Stimulated activated CD4-positive, alpha-beta T cell treated with anti-CD3 and anti-CD28 coated beads, Interleukin-2, amount 100 ng/mL, for 48 hours (primary cell): Measurements from ENCODE around the gene INPP5A.
"Not testable (repeated sequence)": the region's sequence is repeated elsewhere in the genome, so short reads cannot be mapped to it uniquely, and the experiment has no call there.

Source experiments
- DNase-seq, 2 donors: peaks; one replicate each; pipeline ENCODE4 v3.0.0-alpha.2; 2020

The INPP5A gene

DNA sequence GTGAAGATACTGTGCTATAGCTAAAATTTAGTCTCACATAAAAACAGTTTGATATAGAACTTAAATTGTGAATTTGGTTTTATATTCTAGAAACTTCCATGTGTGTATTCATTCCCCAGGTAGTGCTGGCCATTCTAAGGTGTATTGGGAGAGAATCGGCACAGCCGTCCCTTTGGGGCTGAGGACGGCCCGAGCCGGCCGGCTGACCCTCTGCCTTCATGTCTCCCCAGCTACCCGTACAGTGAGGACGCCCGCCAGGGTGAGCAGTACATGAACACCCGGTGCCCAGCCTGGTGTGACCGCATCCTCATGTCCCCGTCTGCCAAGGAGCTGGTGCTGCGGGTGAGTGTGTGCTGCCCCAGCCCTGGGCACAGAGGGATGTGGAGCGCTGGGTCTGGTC, 239.9 kb downstream of the INPP5A start:
- DNase-seq: no peak

GRCh38 chr10:132779549-132780294, 242.1 kb downstream of the INPP5A start:
- no peak for DNase-seq

DNA sequence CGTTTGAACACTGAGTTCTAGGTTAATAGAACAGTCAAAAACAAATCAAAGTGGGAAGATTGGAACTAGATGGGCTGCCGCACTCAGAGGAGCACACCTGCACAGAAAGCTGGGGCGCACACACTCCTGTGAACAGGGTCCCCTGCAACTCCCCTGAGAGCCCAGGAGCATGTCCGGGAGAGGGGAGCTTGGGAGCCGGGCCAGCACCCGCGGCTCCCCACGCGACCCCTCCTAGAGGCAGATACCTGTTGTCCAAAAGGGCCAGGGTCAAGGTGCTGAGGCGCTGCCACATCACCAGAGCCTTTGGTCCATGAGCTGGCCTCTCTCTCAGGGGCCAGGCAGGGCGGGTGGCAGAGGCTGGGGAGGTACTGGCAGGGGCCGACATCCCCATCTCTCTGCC, 242.8 kb downstream of the INPP5A start:
- no peak for DNase-seq

DNA sequence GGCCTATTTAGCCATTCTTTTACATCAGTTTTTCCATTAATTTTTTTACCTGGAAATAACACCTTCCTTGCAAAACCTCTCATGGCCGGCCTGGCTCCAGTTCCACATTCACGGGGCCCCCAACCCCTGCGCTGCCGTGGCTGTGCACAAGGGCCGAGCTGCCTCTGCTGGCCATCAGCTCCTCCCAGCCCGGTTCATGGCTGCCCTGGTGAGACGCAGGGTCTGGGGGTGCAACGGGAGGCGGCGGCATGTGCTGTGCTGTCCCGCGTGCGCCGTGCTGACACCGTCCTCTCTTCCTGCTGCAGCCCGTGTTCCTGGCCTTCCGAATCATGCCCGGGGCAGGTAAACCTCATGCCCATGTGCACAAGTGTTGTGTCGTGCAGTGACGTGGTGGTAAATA, 244.0 kb downstream of the INPP5A start:
- DNase-seq: no peak

DNA sequence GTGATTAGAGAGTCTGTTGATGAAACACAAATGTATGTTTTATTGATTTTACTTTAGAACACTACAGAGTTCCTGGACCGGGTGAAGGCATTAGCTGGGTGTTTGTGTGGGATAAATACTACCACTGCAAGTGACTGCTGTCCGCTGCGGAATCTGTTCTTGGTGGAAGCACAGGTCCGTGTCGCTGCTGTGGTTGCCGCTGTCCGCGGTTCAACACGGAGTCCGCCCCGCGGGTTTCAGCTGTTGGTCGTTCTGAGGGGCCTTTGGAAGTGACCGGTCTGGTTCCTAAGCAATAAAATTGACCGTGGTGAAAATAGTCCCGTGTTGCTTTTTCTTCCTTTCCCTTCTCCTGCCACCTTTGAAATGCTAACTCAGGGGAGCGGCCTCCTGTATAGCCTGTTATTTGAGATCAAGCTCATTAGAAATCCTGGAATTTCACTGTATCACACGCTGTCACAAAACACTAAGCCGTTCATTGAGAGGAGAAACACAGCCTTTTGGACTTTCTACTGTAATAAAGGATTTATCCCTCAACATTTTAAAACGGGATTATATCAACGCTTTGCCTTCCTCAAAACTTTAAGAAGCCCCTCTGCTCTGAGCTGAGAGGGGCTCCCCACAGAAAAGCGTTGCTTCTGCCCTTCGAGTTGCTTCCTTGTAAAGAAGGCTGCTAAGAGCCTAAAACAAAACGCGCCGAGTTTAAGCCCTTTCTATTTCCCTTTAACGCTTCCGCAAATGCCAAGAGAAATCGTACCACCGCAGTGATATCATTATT, 245.8 kb downstream of the INPP5A start:
- no peak for DNase-seq

DNA sequence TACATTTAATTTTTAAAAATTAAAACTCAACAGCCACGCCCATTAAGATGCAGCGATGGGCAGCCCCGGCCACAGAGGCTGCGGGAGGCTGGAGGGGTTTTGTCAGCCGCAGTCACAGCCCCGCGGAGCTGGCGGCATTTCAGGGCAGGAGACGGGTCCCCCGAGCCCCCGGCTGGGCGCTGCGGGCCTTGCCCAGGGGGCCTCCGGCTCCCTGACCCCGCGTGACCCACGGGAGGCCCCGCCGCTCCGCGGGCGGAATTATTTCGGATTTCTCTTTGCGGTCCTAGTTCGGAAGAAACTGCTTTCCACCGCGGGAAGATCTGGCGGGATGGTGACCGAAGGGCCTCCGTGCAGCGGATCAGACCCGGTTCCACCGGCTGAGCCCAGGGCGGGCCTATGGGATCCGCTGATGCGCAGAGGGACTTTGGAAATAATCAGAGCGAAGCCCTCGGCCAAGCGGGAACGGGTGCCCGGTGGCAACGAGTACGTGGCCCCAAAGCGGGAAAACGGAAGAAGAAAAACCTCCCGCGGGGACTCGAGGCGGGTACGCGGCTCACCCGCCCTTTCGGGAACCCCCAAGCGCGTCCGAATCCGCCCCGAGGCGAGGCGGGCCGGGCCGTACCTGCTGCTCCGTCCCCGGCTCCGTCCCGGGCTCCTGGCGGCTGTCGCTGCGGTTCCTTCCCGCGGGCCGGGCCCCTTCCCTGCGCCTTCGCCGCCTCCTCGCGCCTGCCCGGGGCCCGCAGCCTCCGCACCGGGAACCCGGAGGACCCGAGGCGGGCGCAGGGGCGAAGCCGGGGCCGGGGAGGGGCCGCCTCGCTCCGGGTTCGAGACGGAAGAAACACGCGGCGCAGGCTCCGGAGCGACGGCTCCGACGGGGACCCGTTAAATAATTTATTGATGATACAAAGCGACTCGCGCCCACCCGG, 246.6 kb downstream of the INPP5A start:
- no peak for DNase-seq

DNA sequence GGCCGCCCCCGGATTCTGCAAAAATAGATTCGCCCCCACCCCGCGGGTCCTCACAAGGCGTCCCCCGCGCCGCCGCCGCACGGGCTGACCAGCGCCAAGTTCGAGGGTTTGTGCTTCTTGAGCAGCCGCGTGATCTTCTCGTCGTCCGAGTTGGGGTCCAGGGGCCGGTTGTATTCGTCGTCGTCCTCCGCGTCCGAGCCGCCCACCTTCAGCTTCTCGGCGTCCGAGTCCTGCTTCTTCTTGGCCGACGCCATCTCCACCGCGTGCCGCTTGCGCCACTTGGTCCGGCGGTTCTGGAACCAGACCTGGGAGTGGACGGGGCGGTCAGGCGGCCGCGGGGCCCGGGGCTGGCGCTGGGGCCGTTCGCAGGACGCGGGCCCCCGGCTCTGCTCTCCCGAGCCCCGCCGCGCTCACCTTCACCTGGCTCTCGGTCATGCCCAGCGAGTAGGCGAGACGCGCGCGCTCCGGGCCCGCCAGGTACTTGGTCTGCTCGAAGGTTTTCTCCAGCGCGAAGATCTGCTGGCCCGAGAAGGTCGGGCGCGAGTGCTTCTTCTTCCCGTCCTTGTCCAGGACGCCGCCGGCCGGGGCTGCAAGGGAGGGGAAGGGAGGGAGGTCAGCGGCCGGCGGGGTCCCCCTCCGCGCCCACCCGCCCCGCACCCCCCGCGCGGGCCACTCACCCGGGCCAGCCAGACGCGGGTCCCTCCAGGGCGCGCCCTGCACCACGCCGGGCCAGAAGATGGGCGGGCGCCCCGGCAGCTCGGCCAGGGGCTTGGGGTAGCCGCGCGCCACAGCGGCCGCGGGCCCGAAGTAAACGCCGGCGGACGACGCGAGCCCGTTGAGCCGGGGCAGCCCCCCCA, 247.5 kb downstream of the INPP5A start:
- no peak for DNase-seq

DNA sequence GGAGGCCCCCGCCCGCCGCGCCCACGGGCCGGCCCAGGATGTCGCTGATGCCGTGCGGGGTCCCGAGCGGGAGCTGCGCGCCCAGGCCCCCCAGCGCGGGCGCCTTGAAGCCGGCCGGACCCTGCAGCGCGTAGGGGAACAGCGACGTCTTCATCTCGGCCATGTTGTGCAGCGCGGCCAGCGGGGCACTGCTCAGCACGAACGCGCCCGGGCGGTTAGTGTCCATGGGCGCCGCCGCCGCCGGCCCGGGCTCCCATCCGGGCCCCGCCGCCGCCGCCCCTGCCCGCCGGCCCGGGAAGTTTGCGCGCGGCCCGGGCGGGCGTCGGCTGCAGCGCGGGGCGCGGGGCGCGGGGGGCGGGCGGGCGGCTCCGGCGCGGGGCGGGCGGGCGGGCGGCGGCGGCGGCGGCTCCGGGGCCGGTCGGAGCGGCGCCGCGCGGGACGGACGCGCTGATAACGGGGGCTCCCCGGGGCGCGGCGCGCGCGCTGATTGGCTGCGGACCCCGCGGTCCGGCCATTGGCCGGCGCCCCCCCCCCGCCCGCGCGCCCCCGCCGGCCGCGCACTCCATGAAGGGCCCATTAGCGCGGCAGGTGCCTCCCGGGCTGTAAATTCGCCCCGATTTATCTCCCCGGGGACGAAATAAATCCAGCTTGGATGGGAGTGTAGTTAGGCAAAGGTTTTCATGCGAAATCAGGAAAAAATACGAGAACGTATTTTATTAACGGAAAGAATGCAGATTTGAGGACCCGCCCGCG, 248.3 kb downstream of the INPP5A start, which contains the start of gene NKX6-2:
Gene NKX6-2 (minus strand): TSS at position 425 of the 753 bp plus-strand sequence. CDS start 199 bp downstream, at position 226.
- no peak for DNase-seq

DNA sequence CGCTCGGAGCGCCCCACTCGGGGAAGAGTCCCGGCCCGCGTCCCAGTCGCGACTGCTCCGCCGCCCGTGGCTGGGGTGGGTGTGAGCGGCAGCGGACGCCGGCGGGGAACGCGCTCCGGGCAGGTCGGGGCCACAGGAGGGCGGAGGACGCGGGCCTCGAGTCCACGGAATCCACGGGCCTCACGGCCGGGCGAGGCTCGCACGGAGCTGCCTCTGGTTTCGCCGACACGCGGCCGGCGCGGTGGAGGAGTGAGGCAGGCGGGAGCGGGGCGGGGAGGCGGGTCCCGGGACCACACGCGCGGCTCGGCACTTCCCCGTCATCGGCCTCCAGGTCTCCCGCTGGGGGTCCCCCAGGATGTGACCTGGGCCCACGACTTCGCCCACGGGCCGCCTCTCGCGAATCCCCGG, 248.9 kb downstream of the INPP5A start:
- no peak for DNase-seq

DNA sequence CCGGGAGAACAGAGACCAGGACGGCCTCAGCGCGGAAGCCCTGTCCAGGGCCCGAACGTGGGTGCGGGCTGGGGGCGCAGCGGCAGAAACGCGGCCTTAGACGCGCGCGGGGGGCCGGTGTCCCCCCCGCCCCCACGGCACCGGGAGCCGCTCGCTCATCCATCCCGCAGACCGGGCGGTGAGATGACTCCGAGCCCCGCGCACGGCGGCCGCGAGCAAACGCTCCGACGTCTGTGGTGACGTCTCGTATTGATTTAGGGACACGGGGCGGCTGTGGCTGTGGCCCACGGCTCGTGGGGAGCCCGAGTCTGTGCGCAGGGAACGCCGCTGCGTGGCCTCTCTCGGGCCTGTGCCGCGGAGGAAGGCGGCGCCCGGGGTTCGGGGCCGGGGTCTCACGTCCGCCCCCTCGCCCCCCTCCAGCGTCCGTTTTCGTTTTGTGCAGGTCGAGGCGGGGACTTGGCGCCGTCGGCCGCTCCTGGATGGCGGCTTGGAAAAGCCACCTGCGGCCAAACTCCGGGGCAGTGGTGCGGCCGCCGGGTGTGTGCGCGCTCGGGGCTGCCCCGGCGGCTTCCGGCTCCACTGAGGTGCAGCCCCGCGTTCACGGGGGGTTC, 249.4 kb downstream of the INPP5A start:
- DNase-seq: no peak

DNA sequence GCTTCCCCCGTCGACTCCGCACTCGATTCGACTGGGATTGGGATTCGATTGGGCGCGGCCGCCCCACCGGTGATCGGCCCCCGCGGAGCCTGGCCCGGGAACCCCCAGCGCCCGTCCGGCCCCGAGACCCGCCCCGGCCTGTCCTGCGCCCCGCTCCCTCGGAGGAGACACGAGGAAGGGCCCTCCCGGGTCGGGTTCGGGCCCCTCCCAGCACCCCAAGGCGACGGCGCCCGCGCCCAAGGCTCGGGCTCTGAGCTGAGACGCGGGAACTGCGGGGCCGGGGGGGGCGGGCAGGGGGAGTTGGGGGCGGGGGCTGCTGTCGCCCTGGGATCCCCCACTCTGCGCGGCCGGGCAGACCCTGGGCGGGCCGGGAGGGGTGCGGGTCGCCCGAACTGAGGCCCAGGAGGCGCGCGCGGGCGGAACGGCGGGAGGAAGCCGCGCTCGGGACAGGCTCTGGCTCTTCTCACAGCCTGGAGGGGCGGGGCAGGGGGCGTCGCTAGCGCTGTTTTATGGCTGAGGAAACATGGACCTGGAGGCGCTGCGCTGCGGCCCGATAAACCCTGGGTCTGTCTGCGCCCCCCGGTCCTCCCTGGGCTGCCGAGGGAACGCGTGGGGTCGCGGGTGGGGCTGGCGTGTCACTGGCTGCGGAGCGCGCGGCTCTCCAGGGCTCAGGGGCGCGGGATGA, 250.1 kb downstream of the INPP5A start:
- no peak for DNase-seq

DNA sequence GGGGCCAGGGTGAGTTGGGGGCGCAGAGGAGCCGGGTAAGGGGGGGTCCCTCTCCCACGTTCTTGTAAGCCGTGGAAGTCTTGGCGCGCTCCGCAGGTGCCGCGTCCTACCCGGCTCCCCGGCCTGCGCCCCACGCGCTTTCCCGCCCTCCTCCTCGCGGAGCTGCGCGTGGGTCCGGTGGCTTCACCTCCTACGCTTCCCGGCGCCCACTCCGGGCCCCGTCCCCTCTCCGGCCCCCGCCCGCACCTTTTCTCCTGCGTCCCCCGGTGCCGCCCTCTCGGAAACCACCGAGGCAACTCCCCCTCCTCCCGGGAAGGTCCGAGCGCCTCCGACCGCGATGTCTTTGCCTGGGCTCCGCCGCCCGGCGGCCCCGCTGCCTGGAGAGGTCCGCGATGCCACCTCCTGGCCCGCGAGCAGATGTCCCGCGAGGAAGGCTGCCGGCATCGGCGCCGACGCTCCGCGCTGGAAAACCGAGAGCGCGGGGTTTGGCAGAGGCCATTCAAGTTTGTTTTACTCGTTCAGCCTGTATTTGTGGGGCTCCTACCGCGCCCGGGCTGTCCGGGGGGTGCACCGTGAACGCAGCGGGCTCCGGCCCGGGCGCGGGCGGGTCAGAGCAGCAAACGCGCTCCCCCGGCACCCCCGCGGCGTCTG, 250.7 kb downstream of the INPP5A start:
- DNase-seq: no peak

DNA sequence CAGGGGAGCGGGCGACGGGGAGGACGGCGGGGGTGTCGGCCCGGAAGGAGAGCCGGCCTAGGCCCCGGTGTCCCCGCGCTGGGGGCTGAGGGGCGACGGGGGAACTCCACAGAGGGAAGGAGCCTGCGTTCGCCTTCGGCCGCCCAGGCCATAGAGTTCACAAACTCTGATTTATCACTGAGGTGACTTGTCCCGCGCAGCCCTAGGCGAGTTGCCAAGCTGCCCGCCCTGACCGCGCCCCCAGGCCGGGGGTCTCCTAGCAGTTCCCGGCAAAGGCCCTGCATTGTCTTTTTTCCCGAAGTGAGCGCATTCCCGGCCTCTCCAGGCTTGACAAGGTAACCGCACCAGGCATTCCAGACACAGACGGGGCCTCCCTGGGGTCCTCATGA, 251.2 kb downstream of the INPP5A start:
- no peak for DNase-seq

GRCh38 chr10:132789659-132790148, 252.1 kb downstream of the INPP5A start:
- DNase-seq: no peak

DNA sequence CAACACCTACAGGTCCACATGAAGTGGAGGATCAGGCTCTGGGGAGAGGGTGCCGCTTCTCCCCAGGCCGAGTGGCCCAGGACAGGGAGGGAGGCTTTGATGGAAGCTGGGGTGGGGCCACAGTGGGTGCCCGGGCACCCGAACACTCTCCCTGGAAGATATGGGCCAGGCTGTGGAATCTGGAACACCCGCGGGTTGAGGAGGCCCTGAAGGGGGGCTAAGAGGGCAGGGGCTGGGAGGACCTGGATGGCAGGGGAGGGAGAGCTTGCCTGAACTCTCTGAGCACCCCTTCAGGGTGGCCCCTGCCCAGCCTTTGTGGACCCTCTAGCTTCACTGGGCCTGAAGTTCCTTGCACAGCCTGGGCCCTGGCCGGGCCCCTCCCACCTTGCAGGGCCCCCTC, 252.9 kb downstream of the INPP5A start:
- no peak for DNase-seq

- no peak for DNase-seq
These were observed 253.6 kb downstream of the INPP5A start for GRCh38 chr10:132790934-132791829.

DNA sequence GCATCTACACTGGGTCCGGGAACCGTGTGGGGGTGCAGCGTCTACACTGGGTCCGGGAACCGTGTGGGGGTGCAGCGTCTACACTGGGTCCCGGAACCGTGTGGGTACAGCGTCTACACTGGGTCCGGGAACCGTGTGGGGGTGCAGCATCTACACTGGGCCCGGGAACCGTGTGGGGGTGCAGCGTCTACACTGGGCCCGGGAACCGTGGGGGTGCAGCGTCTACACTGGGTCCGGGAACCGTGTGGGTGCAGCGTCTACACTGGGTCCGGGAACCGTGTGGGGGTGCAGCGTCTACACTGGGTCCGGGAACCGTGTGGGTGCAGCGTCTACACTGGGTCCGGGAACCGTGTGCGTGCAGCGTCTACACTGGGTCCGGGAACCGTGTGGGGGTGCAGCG, 254.5 kb downstream of the INPP5A start:
- not testable (repeated sequence) for DNase-seq

DNA sequence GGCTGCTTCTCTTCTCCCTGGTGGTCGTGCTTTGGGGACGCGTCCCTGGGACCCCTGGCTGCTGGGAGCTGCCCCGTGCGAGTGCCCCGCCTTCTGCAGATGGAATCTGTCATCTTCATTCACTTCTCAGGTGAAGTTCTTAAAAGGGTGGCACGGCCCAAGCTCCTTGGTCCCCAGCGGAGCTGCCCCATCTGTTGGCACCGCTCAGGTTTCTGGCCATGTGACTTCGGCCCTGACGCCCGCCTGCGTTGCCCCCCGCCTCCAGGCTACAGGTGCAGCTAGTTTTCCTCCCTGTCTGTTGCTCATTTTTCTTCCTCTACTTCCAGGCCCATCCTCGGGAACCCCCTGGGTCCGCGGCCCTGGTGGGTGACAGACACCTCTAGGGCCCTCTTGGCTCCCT, 255.2 kb downstream of the INPP5A start:
- DNase-seq: no peak

- DNase-seq: no peak
These were observed 255.6 kb downstream of the INPP5A start for GRCh38 chr10:132793213-132793612.
